ENCODE measurements around the gene ZNF710. TPM values are rescaled to one million over a fixed set of nuclear protein-coding genes. Genes with fewer than 3 reads are reported as not detected.

The ZNF710 gene
- total and polyA plus RNA-seq, 3 donors from 2014 or later, result 5.7 to 9.4 (median 7.8) TPM

DNA sequence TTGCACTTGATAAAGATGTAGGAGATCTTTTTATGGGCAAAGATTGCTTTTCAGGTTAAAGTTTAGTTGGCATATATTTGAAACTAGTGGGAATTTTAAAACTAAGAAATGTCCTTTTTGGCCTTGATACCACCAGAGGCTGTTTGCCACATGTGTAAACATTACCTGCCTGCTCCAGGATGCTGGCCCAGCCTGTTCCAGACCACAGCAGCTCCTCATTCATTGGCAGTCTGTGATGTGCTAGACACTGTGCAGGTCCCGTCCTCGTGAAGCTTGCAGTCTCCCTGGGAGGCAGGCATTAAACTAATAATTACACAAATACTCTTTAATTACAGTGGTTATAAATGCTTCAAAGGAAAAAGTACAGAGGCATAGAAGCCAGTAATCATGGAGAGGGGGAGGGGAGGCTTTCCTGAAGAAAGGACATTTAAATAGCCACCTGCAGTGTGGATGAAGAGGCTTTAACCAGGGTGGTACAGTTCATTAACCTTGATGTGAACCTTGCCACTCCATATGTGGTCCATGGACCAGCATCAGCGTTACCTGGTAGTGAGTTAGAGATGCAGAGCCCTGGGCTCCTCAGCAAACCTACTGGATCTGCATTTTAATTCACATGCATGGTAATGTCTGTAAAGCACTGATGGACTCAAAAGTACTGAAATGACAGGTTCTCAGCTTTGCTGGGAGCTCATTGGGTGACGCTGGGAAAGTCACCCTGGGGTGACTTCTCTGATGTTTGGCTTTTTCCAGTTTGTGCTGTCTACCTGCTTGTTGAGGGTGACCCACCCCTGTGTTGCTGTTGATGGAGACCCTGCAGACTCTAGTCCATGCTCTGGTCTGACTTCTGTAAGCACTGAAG lies 5.3 kb downstream of the ZNF710 start:
- Histone ChIP-seq H3K4me3 (no peak overlapping the region), H3K27me3 (no peaks in the 10 kb centered on the region), H3K9me3 (no peaks in the 10 kb centered on the region), H3K27ac (no peak overlapping the region), H3K4me1 (peaks cover 10% of the 10 kb centered on the region), H3K36me3 (ENCODE audit: low read depth, missing control alignments) (no peaks in the 10 kb centered on the region)
- intact Hi-C loops (cut with DNase I; ENCODE audit: low total_unique reads), result no loop called here
- no peak for DNase-seq
- TF ChIP-seq, protein P1, sequence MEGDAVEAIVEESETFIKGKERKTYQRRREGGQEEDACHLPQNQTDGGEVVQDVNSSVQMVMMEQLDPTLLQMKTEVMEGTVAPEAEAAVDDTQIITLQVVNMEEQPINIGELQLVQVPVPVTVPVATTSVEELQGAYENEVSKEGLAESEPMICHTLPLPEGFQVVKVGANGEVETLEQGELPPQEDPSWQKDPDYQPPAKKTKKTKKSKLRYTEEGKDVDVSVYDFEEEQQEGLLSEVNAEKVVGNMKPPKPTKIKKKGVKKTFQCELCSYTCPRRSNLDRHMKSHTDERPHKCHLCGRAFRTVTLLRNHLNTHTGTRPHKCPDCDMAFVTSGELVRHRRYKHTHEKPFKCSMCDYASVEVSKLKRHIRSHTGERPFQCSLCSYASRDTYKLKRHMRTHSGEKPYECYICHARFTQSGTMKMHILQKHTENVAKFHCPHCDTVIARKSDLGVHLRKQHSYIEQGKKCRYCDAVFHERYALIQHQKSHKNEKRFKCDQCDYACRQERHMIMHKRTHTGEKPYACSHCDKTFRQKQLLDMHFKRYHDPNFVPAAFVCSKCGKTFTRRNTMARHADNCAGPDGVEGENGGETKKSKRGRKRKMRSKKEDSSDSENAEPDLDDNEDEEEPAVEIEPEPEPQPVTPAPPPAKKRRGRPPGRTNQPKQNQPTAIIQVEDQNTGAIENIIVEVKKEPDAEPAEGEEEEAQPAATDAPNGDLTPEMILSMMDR (IDR thresholded peaks at IDR 0.05), result no peak
- no peak for TF ChIP-seq POLR2A (IDR thresholded peaks at IDR 0.05)
- WGBS, 2 donors, result 91 to 92% methylated on average over 4 of the region's 4 CpGs

DNA sequence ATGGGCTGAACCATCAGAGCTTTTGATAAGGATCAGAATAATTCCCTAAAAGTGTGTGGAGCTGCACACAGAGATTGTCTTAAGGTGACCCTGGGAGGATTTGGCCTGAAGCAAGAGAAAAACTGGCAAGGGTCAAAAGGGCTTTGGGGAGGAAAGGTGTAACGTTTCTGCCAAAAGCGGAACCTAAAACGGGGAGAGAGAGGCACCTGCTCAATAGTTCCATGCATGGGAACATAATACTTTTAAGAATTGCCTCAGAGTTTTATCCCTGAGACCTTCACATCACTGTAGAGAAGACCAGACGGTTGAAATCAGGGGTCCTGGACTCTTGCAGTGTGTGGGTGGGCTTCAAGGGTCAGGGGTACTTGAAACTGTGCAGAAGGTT lies 5.9 kb downstream of the ZNF710 start:
- Histone ChIP-seq H3K27ac (no peak overlapping the region), H3K4me1 (peaks cover 10% of the 10 kb centered on the region), H3K9me3 (no peaks in the 10 kb centered on the region), H3K4me3 (no peak overlapping the region), H3K27me3 (no peaks in the 10 kb centered on the region), H3K36me3 (ENCODE audit: low read depth, missing control alignments) (no peaks in the 10 kb centered on the region)
- 75 to 82% methylated on average over 4 of the region's 4 CpGs for WGBS, 2 donors
- intact Hi-C loops (cut with DNase I; ENCODE audit: low total_unique reads), result no loop called here
- no peak for TF ChIP-seq POLR2A (IDR thresholded peaks at IDR 0.05)
- TF ChIP-seq, protein P1 (IDR thresholded peaks at IDR 0.05), result no peak
- no peak for DNase-seq

DNA sequence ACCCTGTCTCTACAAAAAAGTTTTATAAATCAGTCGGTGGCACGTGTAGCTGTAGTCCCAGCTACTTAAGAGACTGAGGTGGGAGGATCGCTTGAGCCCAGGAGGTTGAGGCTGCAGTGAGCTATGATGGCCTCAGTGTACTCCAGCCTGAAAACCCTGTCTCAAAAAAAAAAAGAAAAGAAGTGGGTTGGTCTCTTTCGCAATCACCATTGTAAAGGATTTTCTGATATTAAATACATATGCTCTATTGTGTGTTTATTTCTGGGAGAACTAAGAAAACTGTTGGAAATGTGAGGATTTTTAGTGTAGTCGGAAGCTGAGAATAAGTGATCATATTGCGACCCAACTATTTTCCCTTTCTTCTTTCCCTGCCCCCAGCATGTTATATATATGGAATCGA lies 7.5 kb downstream of the ZNF710 start:
- H3K36me3 ChIP-seq (ENCODE audit: low read depth, missing control alignments), result no peaks in the 10 kb centered on the region
- no peak overlapping the region for H3K27ac ChIP-seq
- 86 to 92% methylated on average over 7 of the region's 7 CpGs for WGBS, 2 donors
- H3K27me3 ChIP-seq, result no peaks in the 10 kb centered on the region
- no peak overlapping the region for H3K4me3 ChIP-seq
- no peaks in the 10 kb centered on the region for H3K9me3 ChIP-seq
- DNase-seq, result no peak
- peaks cover 6% of the 10 kb centered on the region for H3K4me1 ChIP-seq
- TF ChIP-seq, protein P1 (IDR thresholded peaks at IDR 0.05), result no peak
- TF ChIP-seq POLR2A (IDR thresholded peaks at IDR 0.05), result no peak
- intact Hi-C loops (cut with DNase I; ENCODE audit: low total_unique reads), result no loop called here

DNA sequence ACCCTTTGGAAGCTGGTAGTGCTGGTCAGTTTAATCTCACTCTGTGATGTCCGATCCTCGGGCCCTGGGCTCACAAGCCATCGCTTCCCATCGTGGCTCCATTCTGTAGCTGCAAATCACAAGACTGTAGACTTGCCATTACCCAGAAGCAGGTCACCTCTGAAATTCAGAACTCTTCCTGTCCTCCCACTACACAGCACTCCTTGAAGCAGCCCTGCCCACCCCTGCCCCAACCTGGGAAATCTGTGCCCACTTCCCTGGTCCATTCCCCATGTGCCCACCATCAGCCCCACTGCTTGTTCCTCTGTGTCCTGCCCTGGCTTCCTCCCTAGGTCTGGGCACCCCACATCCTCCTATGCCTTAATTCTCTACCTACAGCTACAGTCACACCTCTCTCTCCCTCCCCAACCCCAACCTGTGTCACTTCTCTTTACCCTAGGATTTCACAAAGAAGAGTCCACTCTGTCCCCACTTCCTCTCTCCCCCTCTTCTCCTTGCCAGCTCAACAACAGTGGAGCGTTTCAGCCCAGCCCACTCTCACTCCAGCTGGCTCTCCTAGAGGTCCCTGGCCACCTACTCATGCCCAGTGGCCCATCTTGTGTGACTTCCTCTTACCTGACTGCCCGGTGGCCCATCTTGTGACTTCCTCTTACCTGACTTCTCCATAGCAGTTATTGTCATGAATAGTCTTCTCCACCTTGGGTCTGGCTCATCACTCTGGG lies 8.3 kb downstream of the ZNF710 start:
- TF ChIP-seq, protein P1 (IDR thresholded peaks at IDR 0.05), result no peak
- TF ChIP-seq POLR2A (IDR thresholded peaks at IDR 0.05), result no peak
- no peak overlapping the region for H3K4me3 ChIP-seq
- H3K27ac ChIP-seq, result no peak overlapping the region
- DNase-seq, result no peak
- no peaks in the 10 kb centered on the region for H3K27me3 ChIP-seq
- 89 to 91% methylated on average over 5 to 6 of the region's 6 CpGs for WGBS, 2 donors
- no peaks in the 10 kb centered on the region for H3K36me3 ChIP-seq (ENCODE audit: low read depth, missing control alignments)
- intact Hi-C loops (cut with DNase I; ENCODE audit: low total_unique reads), result no loop called here
- H3K4me1 ChIP-seq, result no peaks in the 10 kb centered on the region
- no peaks in the 10 kb centered on the region for H3K9me3 ChIP-seq

Measured in testis (tissue), 3 donors.